Glutamatergic neuron (in vitro differentiated cells): ENCODE results near the gene FOXP3. TPM values are rescaled to one million over a fixed set of nuclear protein-coding genes. Genes with fewer than 3 reads are reported as not detected.

ENCODE experiments used
- DNase-seq: peaks from one replicate; pipeline ENCODE4 v3.0.0; 2022
- H3K27ac Mint-ChIP-seq: one replicate; pipeline ENCODE4 v1.8.0; 2020; ENCODE audit warnings: mild to moderate bottlenecking, mixed read lengths, inconsistent platforms; ENCODE audit not compliant: unreplicated experiment
- H3K27me3 Mint-ChIP-seq: one replicate; pipeline ENCODE4 v1.8.0; 2020; ENCODE audit warnings: mild to moderate bottlenecking, moderate library complexity, mixed read lengths, inconsistent platforms; ENCODE audit not compliant: unreplicated experiment
- H3K36me3 Mint-ChIP-seq: one replicate; pipeline ENCODE4 v1.8.0; 2020; ENCODE audit warnings: mild to moderate bottlenecking, mixed read lengths, inconsistent platforms; ENCODE audit not compliant: unreplicated experiment
- H3K4me1 Mint-ChIP-seq: one replicate; pipeline ENCODE4 v1.8.0; 2020; ENCODE audit warnings: mild to moderate bottlenecking, low read depth, mixed read lengths, inconsistent platforms; ENCODE audit not compliant: unreplicated experiment
- H3K4me3 Mint-ChIP-seq: one replicate; pipeline ENCODE4 v1.8.0; 2020; ENCODE audit warnings: mild to moderate bottlenecking, mixed read lengths, inconsistent platforms; ENCODE audit not compliant: unreplicated experiment
- H3K9me3 Mint-ChIP-seq: one replicate; pipeline ENCODE4 v1.8.0; 2020; ENCODE audit warnings: mild to moderate bottlenecking, moderate library complexity, mixed read lengths, inconsistent platforms; ENCODE audit not compliant: unreplicated experiment
- total RNA-seq: library from RNA; stranded (reverse); fragmentation: NEBNext Ultra II Directional; extraction: Animal tissue kit (Norgen Biotek cat#: 25700); gene quantifications from one replicate; pipeline ENCODE4 v1.2.1, GENCODE V29; 2021; ENCODE audit not compliant: unreplicated experiment
- TF ChIP-seq, protein P1 (sequence below): fragments of 200-600 bp; sonication (generic); IDR thresholded peaks from one replicate; pipeline ENCODE4 v1.5.0; 2021; ENCODE audit not compliant: partially characterized antibody, unreplicated experiment

FOXP3 gene
- total RNA-seq, 1 donor from 2014 or later, result 0.78 TPM

DNA sequence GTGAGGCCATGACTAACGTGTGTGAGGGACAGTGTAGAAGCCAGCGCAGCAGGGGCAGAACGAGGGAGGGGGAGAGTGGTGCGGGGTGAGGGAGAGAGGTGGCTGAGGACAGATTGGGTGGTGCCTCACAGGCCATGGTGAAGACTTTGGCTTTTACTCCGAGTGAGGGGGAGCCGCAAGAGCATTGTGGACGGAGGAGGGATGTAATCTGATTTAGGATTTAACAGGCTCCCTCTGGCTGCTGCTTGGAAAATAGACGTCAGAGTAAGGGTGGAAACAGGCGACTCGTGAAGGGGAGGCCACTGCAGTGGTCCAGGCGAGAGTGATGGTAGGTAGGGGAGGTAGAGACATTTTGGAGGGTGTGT lies 18.1 kb upstream of the FOXP3 start:
- H3K27me3 Mint-ChIP-seq, result peaks cover 2% of the 10 kb centered on the region
- peaks cover 7% of the 10 kb centered on the region for H3K4me1 Mint-ChIP-seq
- TF ChIP-seq, protein P1, sequence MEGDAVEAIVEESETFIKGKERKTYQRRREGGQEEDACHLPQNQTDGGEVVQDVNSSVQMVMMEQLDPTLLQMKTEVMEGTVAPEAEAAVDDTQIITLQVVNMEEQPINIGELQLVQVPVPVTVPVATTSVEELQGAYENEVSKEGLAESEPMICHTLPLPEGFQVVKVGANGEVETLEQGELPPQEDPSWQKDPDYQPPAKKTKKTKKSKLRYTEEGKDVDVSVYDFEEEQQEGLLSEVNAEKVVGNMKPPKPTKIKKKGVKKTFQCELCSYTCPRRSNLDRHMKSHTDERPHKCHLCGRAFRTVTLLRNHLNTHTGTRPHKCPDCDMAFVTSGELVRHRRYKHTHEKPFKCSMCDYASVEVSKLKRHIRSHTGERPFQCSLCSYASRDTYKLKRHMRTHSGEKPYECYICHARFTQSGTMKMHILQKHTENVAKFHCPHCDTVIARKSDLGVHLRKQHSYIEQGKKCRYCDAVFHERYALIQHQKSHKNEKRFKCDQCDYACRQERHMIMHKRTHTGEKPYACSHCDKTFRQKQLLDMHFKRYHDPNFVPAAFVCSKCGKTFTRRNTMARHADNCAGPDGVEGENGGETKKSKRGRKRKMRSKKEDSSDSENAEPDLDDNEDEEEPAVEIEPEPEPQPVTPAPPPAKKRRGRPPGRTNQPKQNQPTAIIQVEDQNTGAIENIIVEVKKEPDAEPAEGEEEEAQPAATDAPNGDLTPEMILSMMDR, result no peak
- H3K4me3 Mint-ChIP-seq, result no peak overlapping the region
- H3K27ac Mint-ChIP-seq, result no peak overlapping the region
- no peaks in the 10 kb centered on the region for H3K9me3 Mint-ChIP-seq
- no peak for DNase-seq
- no peaks in the 10 kb centered on the region for H3K36me3 Mint-ChIP-seq

DNA sequence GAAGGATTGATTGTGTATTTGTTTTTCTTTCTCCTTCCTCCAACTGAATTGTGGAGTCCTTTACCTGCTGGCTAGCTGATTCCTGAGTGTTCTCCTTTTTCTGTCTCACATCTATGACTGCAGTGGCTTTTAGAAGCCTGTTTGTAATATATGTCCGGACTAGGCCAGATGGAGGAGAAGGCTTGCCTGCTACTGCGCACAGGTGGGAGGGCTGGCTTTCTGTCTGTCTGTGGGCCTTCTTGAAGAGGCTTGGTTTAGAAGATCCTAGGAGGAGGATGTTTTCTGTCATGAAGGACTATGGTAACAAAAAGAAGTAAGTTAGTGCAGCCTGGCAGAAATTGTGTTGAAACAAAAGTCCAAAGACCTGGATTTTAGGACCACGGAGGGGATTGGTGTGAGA lies 13.6 kb upstream of the FOXP3 start:
- Mint-ChIP-seq H3K4me3 (no peak overlapping the region), H3K27ac (no peak overlapping the region), H3K27me3 (peaks cover 2% of the 10 kb centered on the region)

DNA sequence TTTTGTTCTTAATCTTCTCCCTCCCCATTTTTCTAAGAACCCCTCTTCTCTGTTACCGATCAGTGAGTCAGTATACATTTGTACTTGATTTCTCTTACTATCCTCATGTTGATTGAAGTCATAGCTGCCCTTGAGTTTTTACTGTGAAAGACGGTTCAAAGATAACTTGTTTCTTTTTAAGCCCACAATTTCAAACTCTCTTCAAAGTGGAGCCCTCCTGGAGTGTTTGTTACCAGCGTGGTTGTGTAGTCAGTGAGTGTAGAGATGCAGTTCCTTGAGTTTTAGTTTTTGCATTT lies 13.0 kb upstream of the FOXP3 start:
- TF ChIP-seq, protein P1, result no peak
- Mint-ChIP-seq H3K36me3 (no peaks in the 10 kb centered on the region), H3K27ac (no peak overlapping the region), H3K4me3 (no peak overlapping the region), H3K4me1 (peaks cover 12% of the 10 kb centered on the region), H3K27me3 (peaks cover under 1% of the 10 kb centered on the region), H3K9me3 (peaks cover 2% of the 10 kb centered on the region)
- no peak for DNase-seq

More for the DNA sequence above, 13.6 kb upstream of the FOXP3 start:
- DNase-seq, result no peak
- TF ChIP-seq, protein P1, result no peak
- Mint-ChIP-seq H3K9me3 (peaks cover 2% of the 10 kb centered on the region), H3K36me3 (no peaks in the 10 kb centered on the region), H3K4me1 (peaks cover 12% of the 10 kb centered on the region)

- H3K4me3 Mint-ChIP-seq, result no peak overlapping the region
- H3K9me3 Mint-ChIP-seq, result peaks cover 2% of the 10 kb centered on the region
- H3K27ac Mint-ChIP-seq, result no peak overlapping the region
Measured at GRCh38 chrX:49276671-49277534, 12.4 kb upstream of the FOXP3 start.

DNA sequence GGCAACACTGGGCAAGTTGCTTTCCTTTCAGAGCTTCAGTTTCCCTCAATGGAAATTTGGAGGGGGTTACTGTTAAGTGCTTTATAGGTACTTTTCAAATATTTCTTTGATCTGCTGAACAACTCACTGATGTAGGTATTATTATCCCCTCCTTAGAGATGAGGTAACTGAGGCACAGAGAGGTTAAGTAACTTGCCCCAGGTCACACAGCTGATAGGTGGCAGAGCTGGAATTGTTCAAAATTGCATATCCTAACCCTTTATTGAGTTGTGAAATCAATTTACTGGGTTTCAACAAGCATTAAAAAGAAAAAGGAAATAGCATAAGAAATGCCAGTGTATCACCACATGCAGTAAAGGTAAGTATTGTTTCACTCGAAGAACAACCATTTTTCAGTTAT lies 11.7 kb upstream of the FOXP3 start:
- peaks cover 2% of the 10 kb centered on the region for H3K9me3 Mint-ChIP-seq
- H3K36me3 Mint-ChIP-seq, result no peaks in the 10 kb centered on the region
- DNase-seq, result no peak
- H3K4me1 Mint-ChIP-seq, result peaks cover 8% of the 10 kb centered on the region
- TF ChIP-seq, protein P1, result no peak
- peaks cover 3% of the 10 kb centered on the region for H3K27me3 Mint-ChIP-seq
- no peak overlapping the region for H3K4me3 Mint-ChIP-seq
- H3K27ac Mint-ChIP-seq, result no peak overlapping the region

More at GRCh38 chrX:49276671-49277534, 12.4 kb upstream of the FOXP3 start:
- DNase-seq, result no peak
- TF ChIP-seq, protein P1, result no peak
- Mint-ChIP-seq H3K36me3 (no peaks in the 10 kb centered on the region), H3K4me1 (peaks cover 6% of the 10 kb centered on the region), H3K27me3 (no peaks in the 10 kb centered on the region)
